SK-N-MC (cell line): Measurements from ENCODE around the gene DOK3.

Source experiments
- DNase-seq: peaks from one replicate; pipeline ENCODE4 v3.0.0-alpha.2; 2011; ENCODE audit warnings: low read depth, low spot score
- H3K27ac ChIP-seq: fragments of 200-600 bp; sonication (generic); 2 replicates; pipeline ENCODE4 v1.5.1; 2016; ENCODE audit warnings: mixed run types
- H3K36me3 ChIP-seq: fragments of 200-600 bp; sonication (generic); 2 replicates; pipeline ENCODE4 v1.6.1; 2017; ENCODE audit warnings: antibody characterized with exemption, low read length, mixed read lengths; ENCODE audit not compliant: insufficient read depth
- H3K4me3 ChIP-seq: fragments of 200-600 bp; sonication (generic); 2 replicates; pipeline ENCODE4 v1.5.1; 2016
- H3K9ac ChIP-seq: fragments of 200-600 bp; sonication (generic); 2 replicates; pipeline ENCODE4 v1.8.0; 2017; ENCODE audit warnings: mixed run types, mixed read lengths; ENCODE audit not compliant: insufficient read length
- H3K9me3 ChIP-seq: fragments of 200-600 bp; sonication (generic); 2 replicates; pipeline ENCODE4 v1.6.1; 2017; ENCODE audit warnings: low read depth, mild to moderate bottlenecking, antibody characterized with exemption, low read length, moderate library complexity, mixed read lengths
- EZH2 ChIP-seq: fragments of 200-600 bp; sonication (generic); IDR thresholded peaks from one replicate; pipeline ENCODE4 v1.6.1; 2017; ENCODE audit warnings: antibody characterized with exemption
- FOXP2 ChIP-seq: optimal IDR thresholded peaks from 2 replicates; pipeline ENCODE3; 2011; ENCODE audit warnings: mild to moderate bottlenecking, moderate library complexity; ENCODE audit not compliant: insufficient read depth; ENCODE audit errors: extremely low read length, control extremely low read depth
- POLR2AphosphoS5 ChIP-seq: IDR thresholded peaks from 2 replicates; pipeline ENCODE4 v1.6.1; 2012; ENCODE audit warnings: mild to moderate bottlenecking, low read depth, low read length, borderline replicate concordance

DOK3 gene

GRCh38 chr5:177478711-177479646 is 30.6 kb downstream of the DOK3 start:
- Histone ChIP-seq H3K27ac (peak overlapping the region; percentile 74), H3K9ac (no peak overlapping the region), H3K36me3 (no peaks in the 10 kb centered on the region; the same call in 1 of the 2 replicates), H3K9me3 (no peaks in the 10 kb centered on the region), H3K4me3 (no peak overlapping the region)
- DNase-seq, result no peak
- TF ChIP-seq POLR2AphosphoS5, result no peak; the same call in 1 of the 2 replicates
- TF ChIP-seq FOXP2, result no peak
- TF ChIP-seq EZH2, result no peak

- Histone ChIP-seq H3K27ac (peak overlapping the region; percentile 60), H3K9ac (no peak overlapping the region), H3K9me3 (no peaks in the 10 kb centered on the region), H3K4me3 (no peak overlapping the region), H3K36me3 (no peaks in the 10 kb centered on the region; the same call in 1 of the 2 replicates)
- DNase-seq, result no peak
- TF ChIP-seq EZH2, result no peak
- no peak for TF ChIP-seq POLR2AphosphoS5
- no peak for TF ChIP-seq FOXP2
These were observed 31.7 kb downstream of the DOK3 start for GRCh38 chr5:177477701-177478477.

GRCh38 chr5:177476531-177477233 is 32.9 kb downstream of the DOK3 start:
- no peak overlapping the region for H3K9ac ChIP-seq
- DNase-seq, result no peak
- H3K27ac ChIP-seq, result no peak overlapping the region
- peaks cover 7% of the 10 kb centered on the region for H3K36me3 ChIP-seq
- H3K9me3 ChIP-seq, result no peaks in the 10 kb centered on the region
- TF ChIP-seq FOXP2 (no peak), POLR2AphosphoS5 (no peak), EZH2 (no peak)
- no peak overlapping the region for H3K4me3 ChIP-seq

GRCh38 chr5:177475563-177476427 is 33.8 kb downstream of the DOK3 start:
- Histone ChIP-seq H3K36me3 (peaks cover 16% of the 10 kb centered on the region), H3K9me3 (no peaks in the 10 kb centered on the region), H3K4me3 (no peak overlapping the region), H3K27ac (no peak overlapping the region), H3K9ac (no peak overlapping the region)
- no peak for DNase-seq
- no peak for TF ChIP-seq EZH2
- TF ChIP-seq POLR2AphosphoS5, result no peak
- TF ChIP-seq FOXP2, result no peak

GRCh38 chr5:177474846-177475562 is 34.6 kb downstream of the DOK3 start:
- no peak for DNase-seq
- TF ChIP-seq EZH2, result no peak
- TF ChIP-seq FOXP2, result no peak
- TF ChIP-seq POLR2AphosphoS5, result no peak
- Histone ChIP-seq H3K9ac (no peak overlapping the region), H3K36me3 (peaks cover 24% of the 10 kb centered on the region), H3K9me3 (no peaks in the 10 kb centered on the region), H3K4me3 (no peak overlapping the region), H3K27ac (no peak overlapping the region)

- Histone ChIP-seq H3K36me3 (peaks cover 34% of the 10 kb centered on the region), H3K9ac (no peak overlapping the region), H3K27ac (peak overlapping the region; percentile 42; the same call in 1 of the 2 replicates), H3K9me3 (no peaks in the 10 kb centered on the region), H3K4me3 (peak overlapping the region; percentile 62)
- no peak for DNase-seq
- TF ChIP-seq POLR2AphosphoS5, result no peak; the same call in 1 of the 2 replicates
- no peak for TF ChIP-seq EZH2
- no peak for TF ChIP-seq FOXP2
These were observed 35.6 kb downstream of the DOK3 start for GRCh38 chr5:177474002-177474476.

- Histone ChIP-seq H3K9ac (peak within 1 kb of the TSS; percentile 87), H3K27ac (peak within 1 kb of the TSS; percentile 76; the same call in 1 of the 2 replicates), H3K9me3 (no peaks in the 10 kb centered on the region), H3K4me3 (peak within 1 kb of the TSS; percentile 96), H3K36me3 (peaks cover 39% of the 10 kb centered on the region)
- no peak for DNase-seq
- TF ChIP-seq EZH2 (no peak), POLR2AphosphoS5 (peak; percentile 74)
These were observed 36.1 kb downstream of the DOK3 start, which contains the start of gene DBN1 for GRCh38 chr5:177473443-177474001. Gene DBN1 (minus strand): TSS chr5:177473634. CDS start chr5:177473521, 113 bp downstream.
